Type B pancreatic cell (in vitro differentiated cells): Measurements from ENCODE around the gene KIF4A. TPM values are rescaled to one million over a fixed set of nuclear protein-coding genes. Genes with fewer than 3 reads are reported as not detected.

Experiments
- DNase-seq: peaks from one replicate; pipeline ENCODE4 v3.0.0; 2021; ENCODE audit warnings: mixed read lengths; ENCODE audit not compliant: unreplicated experiment; ENCODE audit errors: extremely low spot score
- H3K27ac Mint-ChIP-seq: 2 replicates; pipeline ENCODE4 v1.8.0; 2021; ENCODE audit warnings: mild to moderate bottlenecking, mixed read lengths
- H3K27me3 Mint-ChIP-seq: 2 replicates; pipeline ENCODE4 v1.8.0; 2021; ENCODE audit warnings: mixed read lengths
- H3K36me3 Mint-ChIP-seq: 2 replicates; pipeline ENCODE4 v1.8.0; 2021; ENCODE audit warnings: mixed read lengths
- H3K4me1 Mint-ChIP-seq: one replicate; pipeline ENCODE4 v1.8.0; 2021; ENCODE audit warnings: mixed read lengths; ENCODE audit not compliant: unreplicated experiment
- H3K4me3 Mint-ChIP-seq: 2 replicates; pipeline ENCODE4 v1.8.0; 2021; ENCODE audit warnings: mild to moderate bottlenecking, mixed read lengths
- H3K9me3 Mint-ChIP-seq: 2 replicates; pipeline ENCODE4 v1.8.0; 2021; ENCODE audit warnings: mixed read lengths
- total RNA-seq: library from RNA; stranded (reverse); gene quantifications from 2 replicates; pipeline ENCODE4 v1.2.1, GENCODE V29; 2021; ENCODE audit warnings: low replicate concordance
- TF ChIP-seq, protein P1 (sequence below): fragments of 200-600 bp; sonication (generic); conservative IDR thresholded peaks from 2 replicates; pipeline ENCODE4 v1.5.0; 2021; ENCODE audit warnings: antibody characterized with exemption, mild to moderate bottlenecking

KIF4A gene
- total RNA-seq, 1 donor from 2014 or later: 29.8 TPM

DNA sequence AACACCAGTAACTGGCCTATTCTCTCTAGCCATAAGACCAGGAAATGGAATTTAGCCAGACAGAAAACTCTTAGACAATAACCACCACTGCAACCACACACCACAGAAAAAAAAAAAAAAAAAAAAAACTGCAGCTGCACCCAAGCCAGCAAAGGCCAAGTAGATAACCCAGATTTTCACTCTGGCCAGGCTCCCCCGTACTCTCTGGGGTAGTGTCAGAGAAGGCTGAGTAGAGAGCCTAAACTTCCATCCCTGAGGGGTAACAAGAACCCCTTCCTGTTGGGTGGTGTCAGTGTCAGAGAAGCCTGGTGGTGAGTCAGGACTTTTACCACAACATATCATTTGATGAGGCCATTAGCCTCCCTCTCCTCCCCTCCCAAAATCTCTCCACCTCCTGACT is 149.1 kb downstream of the KIF4A start:
- H3K27ac Mint-ChIP-seq: no peak overlapping the region
- peaks cover 64% of the 10 kb centered on the region for H3K27me3 Mint-ChIP-seq
- no peaks in the 10 kb centered on the region for H3K9me3 Mint-ChIP-seq

DNA sequence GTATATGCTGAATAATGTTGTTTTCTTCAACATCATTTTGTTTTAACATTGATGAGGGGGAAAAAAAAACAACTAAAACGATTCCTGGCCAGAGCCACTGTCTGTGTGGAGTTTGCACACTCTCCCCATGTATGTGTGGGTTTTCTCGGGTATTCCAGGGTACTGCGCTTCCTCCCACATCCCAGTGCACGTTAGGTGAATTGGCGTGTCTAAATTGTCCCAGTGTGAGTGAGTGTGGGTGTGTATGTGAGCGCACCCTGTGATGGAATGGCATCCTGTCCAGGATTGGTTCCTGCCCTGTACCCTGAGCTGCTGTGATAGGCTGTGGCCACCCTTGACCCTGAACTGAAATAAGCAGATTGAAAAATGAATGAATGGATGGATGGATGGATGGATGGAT is 152.3 kb downstream of the KIF4A start:
- TF ChIP-seq, protein P1, sequence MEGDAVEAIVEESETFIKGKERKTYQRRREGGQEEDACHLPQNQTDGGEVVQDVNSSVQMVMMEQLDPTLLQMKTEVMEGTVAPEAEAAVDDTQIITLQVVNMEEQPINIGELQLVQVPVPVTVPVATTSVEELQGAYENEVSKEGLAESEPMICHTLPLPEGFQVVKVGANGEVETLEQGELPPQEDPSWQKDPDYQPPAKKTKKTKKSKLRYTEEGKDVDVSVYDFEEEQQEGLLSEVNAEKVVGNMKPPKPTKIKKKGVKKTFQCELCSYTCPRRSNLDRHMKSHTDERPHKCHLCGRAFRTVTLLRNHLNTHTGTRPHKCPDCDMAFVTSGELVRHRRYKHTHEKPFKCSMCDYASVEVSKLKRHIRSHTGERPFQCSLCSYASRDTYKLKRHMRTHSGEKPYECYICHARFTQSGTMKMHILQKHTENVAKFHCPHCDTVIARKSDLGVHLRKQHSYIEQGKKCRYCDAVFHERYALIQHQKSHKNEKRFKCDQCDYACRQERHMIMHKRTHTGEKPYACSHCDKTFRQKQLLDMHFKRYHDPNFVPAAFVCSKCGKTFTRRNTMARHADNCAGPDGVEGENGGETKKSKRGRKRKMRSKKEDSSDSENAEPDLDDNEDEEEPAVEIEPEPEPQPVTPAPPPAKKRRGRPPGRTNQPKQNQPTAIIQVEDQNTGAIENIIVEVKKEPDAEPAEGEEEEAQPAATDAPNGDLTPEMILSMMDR: no peak
- peaks cover 75% of the 10 kb centered on the region for H3K27me3 Mint-ChIP-seq
- H3K9me3 Mint-ChIP-seq: no peaks in the 10 kb centered on the region

More for the DNA sequence above, 149.1 kb downstream of the KIF4A start:
- DNase-seq: no peak
- TF ChIP-seq, protein P1: no peak
- Mint-ChIP-seq H3K36me3 (no peaks in the 10 kb centered on the region), H3K4me1 (no peaks in the 10 kb centered on the region), H3K4me3 (no peak overlapping the region)

DNA sequence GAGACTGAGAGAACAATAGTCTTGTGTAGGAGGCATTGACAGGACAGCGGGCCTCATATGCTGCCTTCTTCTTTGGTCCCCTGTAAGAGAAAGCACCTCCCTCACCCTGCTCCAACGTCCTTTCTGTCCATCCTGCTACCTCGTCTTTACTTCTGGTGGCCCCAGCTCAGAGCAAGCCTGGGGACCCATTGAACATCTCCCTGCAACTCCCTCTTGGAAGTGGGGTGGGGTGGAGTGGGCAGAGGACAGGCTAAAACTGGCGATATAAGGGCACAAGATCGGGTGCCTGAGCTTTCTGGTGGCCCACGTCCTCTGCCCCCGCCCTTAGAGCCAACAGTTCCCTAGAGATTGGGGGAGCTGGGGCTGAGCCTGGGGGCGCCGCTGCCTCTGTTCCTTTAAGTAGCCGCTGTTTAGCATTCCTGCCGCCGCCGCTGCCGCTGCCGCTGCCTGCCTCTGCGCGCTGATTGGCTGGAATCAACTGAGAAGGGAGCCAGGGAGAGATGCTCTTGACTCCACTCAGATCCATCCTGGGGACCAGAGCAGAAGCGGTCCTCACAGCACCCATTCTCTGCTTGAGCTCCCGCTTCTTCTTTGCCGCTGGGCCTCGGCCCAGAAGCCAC is 154.5 kb downstream of the KIF4A start, which contains the start of gene DLG3:
Gene DLG3 (plus strand): TSS at position 510 of the 620 bp plus-strand sequence. CDS start 367 bp downstream, outside the sequence.
- Mint-ChIP-seq H3K9me3 (no peaks in the 10 kb centered on the region), H3K27me3 (peaks cover 57% of the 10 kb centered on the region), H3K4me1 (no peaks in the 10 kb centered on the region), H3K36me3 (no peaks in the 10 kb centered on the region), H3K4me3 (no peak within 1 kb of the TSS), H3K27ac (no peak within 1 kb of the TSS)
- no peak for DNase-seq
- TF ChIP-seq, protein P1: no peak

More for the DNA sequence above, 152.3 kb downstream of the KIF4A start:
- no peak for DNase-seq
- H3K36me3 Mint-ChIP-seq: no peaks in the 10 kb centered on the region
- no peak overlapping the region for H3K27ac Mint-ChIP-seq
- H3K4me1 Mint-ChIP-seq: no peaks in the 10 kb centered on the region
- no peak overlapping the region for H3K4me3 Mint-ChIP-seq

DNA sequence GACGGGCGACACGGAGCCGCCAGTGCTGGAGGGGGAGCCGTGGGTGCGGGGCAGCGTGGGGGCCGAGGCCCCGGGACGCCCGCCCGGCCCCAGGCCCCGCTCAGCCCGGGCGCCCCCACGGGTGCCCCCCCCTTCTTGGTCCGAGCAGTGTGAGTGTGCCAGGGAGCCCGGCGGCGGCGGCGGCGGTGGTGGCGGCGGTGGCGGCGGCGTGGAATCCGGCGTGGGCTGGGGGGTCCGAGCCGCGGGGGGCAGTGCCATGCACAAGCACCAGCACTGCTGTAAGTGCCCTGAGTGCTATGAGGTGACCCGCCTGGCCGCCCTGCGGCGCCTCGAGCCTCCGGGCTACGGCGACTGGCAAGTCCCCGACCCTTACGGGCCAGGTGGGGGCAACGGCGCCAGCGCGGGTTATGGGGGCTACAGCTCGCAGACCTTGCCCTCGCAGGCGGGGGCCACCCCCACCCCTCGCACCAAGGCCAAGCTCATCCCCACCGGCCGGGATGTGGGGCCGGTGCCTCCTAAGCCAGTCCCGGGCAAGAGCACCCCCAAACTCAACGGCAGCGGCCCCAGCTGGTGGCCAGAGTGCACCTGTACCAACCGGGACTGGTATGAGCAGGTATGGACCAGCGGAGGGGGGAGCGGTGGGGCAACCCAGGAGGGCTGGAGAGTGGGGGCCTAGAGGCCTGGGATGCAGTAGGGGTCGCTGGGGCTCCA is 155.2 kb downstream of the KIF4A start:
- Mint-ChIP-seq H3K9me3 (no peaks in the 10 kb centered on the region), H3K36me3 (no peaks in the 10 kb centered on the region)

DNA sequence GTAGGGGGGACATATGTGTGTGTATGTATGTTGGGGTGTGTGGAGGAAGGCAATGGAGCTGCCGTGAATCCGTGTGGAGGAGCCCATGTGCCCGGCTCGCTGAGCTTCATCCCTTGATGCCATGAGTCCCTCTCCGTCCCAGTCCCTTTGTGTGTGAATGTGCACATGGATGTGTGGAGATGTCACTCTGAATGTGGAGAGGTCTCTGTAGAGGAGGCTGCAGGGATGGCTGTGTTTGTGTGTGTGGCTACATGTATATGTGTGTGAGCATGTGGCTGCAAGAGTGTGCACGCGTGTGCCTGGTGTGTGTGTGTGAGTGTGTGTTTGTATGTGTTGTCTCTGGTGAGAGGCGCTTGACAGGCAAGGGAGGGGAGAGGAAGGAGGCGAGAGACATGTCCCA is 156.0 kb downstream of the KIF4A start:
- TF ChIP-seq, protein P1: no peak
- Mint-ChIP-seq H3K27me3 (peaks cover 46% of the 10 kb centered on the region), H3K9me3 (no peaks in the 10 kb centered on the region), H3K27ac (no peak overlapping the region), H3K4me3 (no peak overlapping the region), H3K4me1 (no peaks in the 10 kb centered on the region), H3K36me3 (no peaks in the 10 kb centered on the region)
- no peak for DNase-seq

More for the DNA sequence above, 155.2 kb downstream of the KIF4A start:
- Mint-ChIP-seq H3K4me1 (no peaks in the 10 kb centered on the region), H3K4me3 (no peak overlapping the region), H3K27ac (no peak overlapping the region), H3K27me3 (peaks cover 54% of the 10 kb centered on the region)
- no peak for DNase-seq
- TF ChIP-seq, protein P1: no peak
